Spinal cord (tissue), 10 donors: Measurements from ENCODE around the gene HECW1. TPM values are rescaled to one million over a fixed set of nuclear protein-coding genes. Genes with fewer than 3 reads are reported as not detected.
"Not testable (repeated sequence)": the region's sequence is repeated elsewhere in the genome, so short reads cannot be mapped to it uniquely, and the experiment has no call there.

Experiments used
- DNase-seq, 6 donors: peaks; one replicate each; pipeline versions ENCODE4 v3.0.0 to v3.0.0-alpha.2; 2013 to 2015; ENCODE audit warnings: low spot score in 6 of 6, low read depth in 4 of 6
- H3K27ac ChIP-seq: one replicate; pipeline ENCODE4 v1.5.1; 2013; ENCODE audit warnings: low read depth, low read length, control low read depth
- H3K27me3 ChIP-seq: one replicate; pipeline ENCODE4 v1.6.1; 2013; ENCODE audit warnings: low read length; ENCODE audit not compliant: control insufficient read depth, insufficient read depth
- H3K36me3 ChIP-seq: one replicate; pipeline ENCODE4 v1.6.1; 2013; ENCODE audit warnings: low read length; ENCODE audit not compliant: control insufficient read depth, insufficient read depth
- H3K4me1 ChIP-seq: one replicate; pipeline ENCODE4 v1.6.1; 2013; ENCODE audit warnings: low read length; ENCODE audit not compliant: control insufficient read depth, insufficient read depth
- H3K4me3 ChIP-seq: one replicate; pipeline ENCODE4 v1.5.1; 2013; ENCODE audit warnings: low read depth, low read length, control low read depth
- H3K9me3 ChIP-seq: one replicate; pipeline ENCODE4 v1.6.1; 2013; ENCODE audit warnings: low read length; ENCODE audit not compliant: control insufficient read depth, insufficient read depth
- WGBS: methylation state at CpG from one replicate; pipeline ENCODE4 v1.1.5; 2013; ENCODE audit warnings: missing lambda C conversion rate; ENCODE audit not compliant: insufficient coverage; 5-methylcytosine and 5-hydroxymethylcytosine counted together
- polyA plus RNA-seq, 2 donors: library from polyadenylated mRNA; unstranded; fragments of 120-200 nt; gene quantifications; one replicate each; pipeline ENCODE4 v1.2.1, GENCODE V29; 2013; ENCODE audit not compliant: insufficient read length in 2 of 2
- total RNA-seq, 2 donors: library from RNA; depleted of rRNA in 1 of 2; stranded (reverse); fragments of 120-200 nt in 1 of 2; fragments of >200 nt in 1 of 2; gene quantifications; one replicate each; pipeline versions ENCODE4 v1.2.3 to v1.2.4, GENCODE V29; 2013 to 2014
- donor health status: healthy.

HECW1 gene
- total and polyA plus RNA-seq, 4 donors, result 10.7 to 23.5 (median 18.4) TPM

GRCh38 chr7:43119371-43120075 lies 7.1 kb downstream of the HECW1 start:
- Histone ChIP-seq H3K27ac (no peak overlapping the region), H3K4me3 (no peak overlapping the region), H3K27me3 (peaks cover 2% of the 10 kb centered on the region), H3K4me1 (no peaks in the 10 kb centered on the region), H3K36me3 (no peaks in the 10 kb centered on the region), H3K9me3 (no peaks in the 10 kb centered on the region)
- DNase-seq, result peak in 1 of 6 donors; percentile 55
- 66% methylated on average over 11 of the region's 12 CpGs for WGBS

- H3K36me3 ChIP-seq, result no peaks in the 10 kb centered on the region
- H3K4me1 ChIP-seq, result no peaks in the 10 kb centered on the region
- H3K27me3 ChIP-seq, result no peaks in the 10 kb centered on the region
- no peak overlapping the region for H3K4me3 ChIP-seq
- DNase-seq, result no peak
- H3K27ac ChIP-seq, result no peak overlapping the region
- 100% methylated on average over 2 of the region's 6 CpGs for WGBS
- no peaks in the 10 kb centered on the region for H3K9me3 ChIP-seq
Measured at GRCh38 chr7:43121973-43122372, 9.5 kb downstream of the HECW1 start.

- no peaks in the 10 kb centered on the region for H3K9me3 ChIP-seq
- H3K4me1 ChIP-seq, result no peaks in the 10 kb centered on the region
- H3K27me3 ChIP-seq, result no peaks in the 10 kb centered on the region
- no peak for DNase-seq
- 83% methylated on average over 1 of the region's 1 CpG for WGBS
- H3K27ac ChIP-seq, result no peak overlapping the region
- no peak overlapping the region for H3K4me3 ChIP-seq
- no peaks in the 10 kb centered on the region for H3K36me3 ChIP-seq
Measured at GRCh38 chr7:43123457-43123856, 11.0 kb downstream of the HECW1 start.

- H3K9me3 ChIP-seq, result no peaks in the 10 kb centered on the region
- H3K4me1 ChIP-seq, result no peaks in the 10 kb centered on the region
- no peaks in the 10 kb centered on the region for H3K36me3 ChIP-seq
- H3K27ac ChIP-seq, result no peak overlapping the region
- WGBS, result no CpG with 5 or more reads among the region's 3 CpGs
- H3K4me3 ChIP-seq, result no peak overlapping the region
- no peak for DNase-seq
- no peaks in the 10 kb centered on the region for H3K27me3 ChIP-seq
Measured at GRCh38 chr7:43124388-43124787, 11.9 kb downstream of the HECW1 start.

GRCh38 chr7:43130347-43130746 lies 17.9 kb downstream of the HECW1 start:
- no peaks in the 10 kb centered on the region for H3K36me3 ChIP-seq
- no CpG with 5 or more reads among the region's 3 CpGs for WGBS
- H3K27me3 ChIP-seq, result no peaks in the 10 kb centered on the region

GRCh38 chr7:43135129-43135528 lies 22.7 kb downstream of the HECW1 start:
- H3K36me3 ChIP-seq, result no peaks in the 10 kb centered on the region
- H3K27ac ChIP-seq, result no peak overlapping the region
- no peak overlapping the region for H3K4me3 ChIP-seq
- no CpG with 5 or more reads among the region's 1 CpG for WGBS
- H3K4me1 ChIP-seq, result peaks cover 6% of the 10 kb centered on the region
- no peaks in the 10 kb centered on the region for H3K9me3 ChIP-seq
- no peak for DNase-seq
- no peaks in the 10 kb centered on the region for H3K27me3 ChIP-seq

More at GRCh38 chr7:43130347-43130746, 17.9 kb downstream of the HECW1 start:
- H3K4me1 ChIP-seq, result no peaks in the 10 kb centered on the region
- no peak for DNase-seq
- H3K4me3 ChIP-seq, result no peak overlapping the region
- H3K9me3 ChIP-seq, result no peaks in the 10 kb centered on the region
- no peak overlapping the region for H3K27ac ChIP-seq

GRCh38 chr7:43136064-43136463 lies 23.6 kb downstream of the HECW1 start:
- Histone ChIP-seq H3K4me3 (no peak overlapping the region), H3K36me3 (no peaks in the 10 kb centered on the region), H3K4me1 (peaks cover 6% of the 10 kb centered on the region), H3K27ac (no peak overlapping the region), H3K9me3 (no peaks in the 10 kb centered on the region), H3K27me3 (no peaks in the 10 kb centered on the region)
- WGBS, result no CpG with 5 or more reads among the region's 2 CpGs
- DNase-seq, result peak in 1 of 6 donors; percentile 20

GRCh38 chr7:43137121-43137744 lies 24.8 kb downstream of the HECW1 start:
- H3K27ac ChIP-seq, H3K9me3 ChIP-seq, H3K36me3 ChIP-seq, H3K4me1 ChIP-seq, DNase-seq, H3K4me3 ChIP-seq, H3K27me3 ChIP-seq: not testable (repeated sequence)
- WGBS, result 88% methylated on average over 2 of the region's 6 CpGs

GRCh38 chr7:43137811-43138210 lies 25.4 kb downstream of the HECW1 start:
- peaks cover 9% of the 10 kb centered on the region for H3K4me1 ChIP-seq
- no peaks in the 10 kb centered on the region for H3K27me3 ChIP-seq
- peak in 1 of 6 donors; percentile 88 for DNase-seq
- no peak overlapping the region for H3K4me3 ChIP-seq
- 60% methylated on average over 1 of the region's 3 CpGs for WGBS
- H3K9me3 ChIP-seq, result no peaks in the 10 kb centered on the region
- no peak overlapping the region for H3K27ac ChIP-seq
- H3K36me3 ChIP-seq, result no peaks in the 10 kb centered on the region

GRCh38 chr7:43138710-43139109 lies 26.3 kb downstream of the HECW1 start:
- peak in 1 of 6 donors; percentile 28 for DNase-seq
- WGBS, result no CpG with 5 or more reads among the region's 4 CpGs
- Histone ChIP-seq H3K9me3 (no peaks in the 10 kb centered on the region), H3K4me3 (no peak overlapping the region), H3K27ac (no peak overlapping the region), H3K4me1 (peaks cover 9% of the 10 kb centered on the region), H3K27me3 (no peaks in the 10 kb centered on the region), H3K36me3 (no peaks in the 10 kb centered on the region)
